IMR-90 (cell line): Measurements from ENCODE around the gene RYK. TPM values are rescaled to one million over a fixed set of nuclear protein-coding genes. Genes with fewer than 3 reads are reported as not detected.

ENCODE experiments used
- ATAC-seq: fragments of 200-7000 bp; cut with Tn5 transposase; 2 replicates; pipeline ENCODE4 v1.9.1; 2020; ENCODE audit warnings: low read depth, mild to moderate bottlenecking, moderate library complexity
- BruUV-seq: library from RNA; stranded (reverse); fragments of 400-500 nt; replicated peaks from 2 replicates; lab custom pipeline; 2021; lab: Mats Ljungman, UMichigan
- CTCF ChIA-PET: fragments of 300-600 bp; formaldehyde crosslinking; extraction: SDS; loops from one replicate; lab custom pipeline; 2021; ENCODE audit warnings: antibody characterized with exemption; lab: Yijun Ruan, JAX
- POLR2A ChIA-PET: fragments of 300-600 bp; sonication (Branson Sonifier 250); formaldehyde crosslinking; loops from one replicate; lab custom pipeline; 2022; ENCODE audit warnings: antibody characterized with exemption; ENCODE audit not compliant: unreplicated experiment; lab: Charles Lee
- DNase-seq: peaks from one replicate; pipeline ENCODE4 v3.0.0; 2013
- H2AFZ ChIP-seq: replicated peaks from 2 replicates; pipeline ENCODE3; 2013; ENCODE audit warnings: low read length, mild to moderate bottlenecking; ENCODE audit not compliant: poor library complexity
- H2AK5ac ChIP-seq: 2 replicates; pipeline ENCODE4 v1.6.1; 2013; ENCODE audit warnings: low read depth, low read length, inconsistent platforms
- H2AK9ac ChIP-seq: replicated peaks from 2 replicates; pipeline ENCODE3; 2013; ENCODE audit warnings: mild to moderate bottlenecking, low read depth, low read length, moderate library complexity; ENCODE audit not compliant: poor library complexity
- H2BK120ac ChIP-seq: 2 replicates; pipeline ENCODE4 v1.6.1; 2013; ENCODE audit warnings: low read depth, low read length, inconsistent platforms
- H2BK15ac ChIP-seq: 3 replicates; pipeline ENCODE4 v1.6.1; 2013; ENCODE audit warnings: low read depth, low read length, inconsistent platforms
- H2BK20ac ChIP-seq: 2 replicates; pipeline ENCODE4 v1.6.1; 2013; ENCODE audit warnings: low read depth, mild to moderate bottlenecking, inconsistent platforms, low read length, moderate library complexity
- H2BK5ac ChIP-seq: 2 replicates; pipeline ENCODE4 v1.6.1; 2013; ENCODE audit warnings: mild to moderate bottlenecking, low read depth, low read length, inconsistent platforms; ENCODE audit not compliant: poor library complexity, severe bottlenecking
- H3K14ac ChIP-seq: replicated peaks from 2 replicates; pipeline ENCODE4 v1.6.1; 2013; ENCODE audit warnings: low read depth, low read length, inconsistent platforms
- H3K18ac ChIP-seq: 2 replicates; pipeline ENCODE4 v1.6.1; 2013; ENCODE audit warnings: low read depth, low read length, control low read depth
- H3K23ac ChIP-seq: 2 replicates; pipeline ENCODE4 v1.6.1; 2013; ENCODE audit warnings: low read depth, low read length, inconsistent platforms
- H3K27ac ChIP-seq: 2 replicates; pipeline ENCODE4 v1.5.1; 2013; ENCODE audit warnings: mild to moderate bottlenecking, control low read depth, low read length; ENCODE audit not compliant: insufficient read depth
- H3K27me3 ChIP-seq: 2 replicates; pipeline ENCODE4 v1.6.1; 2013; ENCODE audit warnings: low read length; ENCODE audit not compliant: control insufficient read depth, insufficient read depth
- H3K36me3 ChIP-seq: 2 replicates; pipeline ENCODE4 v1.6.1; 2013; ENCODE audit warnings: low read length, mixed read lengths; ENCODE audit not compliant: control insufficient read depth, insufficient read depth
- H3K4ac ChIP-seq: 2 replicates; pipeline ENCODE4 v1.6.1; 2013; ENCODE audit warnings: low read depth, low read length, inconsistent platforms
- H3K4me1 ChIP-seq: 2 replicates; pipeline ENCODE4 v1.6.1; 2013; ENCODE audit warnings: low read length, mixed read lengths; ENCODE audit not compliant: control insufficient read depth, insufficient read depth
- H3K4me2 ChIP-seq: 2 replicates; pipeline ENCODE4 v1.6.1; 2013; ENCODE audit warnings: low read depth, mild to moderate bottlenecking, control low read depth, low read length, moderate library complexity
- H3K4me3 ChIP-seq: 2 replicates; pipeline ENCODE4 v1.5.1; 2013; ENCODE audit warnings: low read depth, mild to moderate bottlenecking, control low read depth, low read length, moderate library complexity; ENCODE audit not compliant: insufficient read depth
- H3K56ac ChIP-seq: 2 replicates; pipeline ENCODE4 v1.6.1; 2013; ENCODE audit warnings: low read length, inconsistent platforms; ENCODE audit not compliant: insufficient read depth; ENCODE audit errors: extremely low read depth
- H3K79me1 ChIP-seq, 2 experiments: 2 replicates each; pipeline ENCODE4 v1.6.1; 2013; ENCODE audit warnings: low read length in 2 of 2, inconsistent platforms in 1 of 2, low read depth in 1 of 2
- H3K9ac ChIP-seq: 2 replicates; pipeline ENCODE4 v1.6.1; 2013; ENCODE audit warnings: low read depth, low read length, control low read depth
- H3K9me1 ChIP-seq: 2 replicates; pipeline ENCODE4 v1.6.1; 2013; ENCODE audit warnings: low read length, inconsistent platforms; ENCODE audit not compliant: insufficient read depth
- H3K9me3 ChIP-seq: 2 replicates; pipeline ENCODE4 v1.6.1; 2013; ENCODE audit warnings: low read length; ENCODE audit not compliant: control insufficient read depth, insufficient read depth
- H4K20me1 ChIP-seq: 2 replicates; pipeline ENCODE4 v1.6.1; 2013; ENCODE audit warnings: low read length, inconsistent platforms; ENCODE audit not compliant: insufficient read depth
- H4K5ac ChIP-seq: 2 replicates; pipeline ENCODE4 v1.6.1; 2013; ENCODE audit warnings: mild to moderate bottlenecking, low read depth, low read length, control low read depth
- H4K8ac ChIP-seq, 2 experiments: 2 replicates each; pipeline ENCODE4 v1.6.1; 2013; ENCODE audit warnings: low read depth in 2 of 2, low read length in 2 of 2, control low read depth in 1 of 2, inconsistent platforms in 1 of 2
- H4K91ac ChIP-seq: 2 replicates; pipeline ENCODE4 v1.6.1; 2013; ENCODE audit warnings: low read depth, low read length, inconsistent platforms; ENCODE audit not compliant: insufficient read depth
- MXI1 ChIP-seq: IDR thresholded peaks from 2 replicates; pipeline ENCODE4 v1.6.1; 2012; ENCODE audit warnings: low read depth, mild to moderate bottlenecking, low read length, moderate library complexity, borderline replicate concordance
- WGBS, 2 experiments: methylation state at CpG; one replicate each; pipeline versions ENCODE4 v1.1.5 to v1.1.7; 2013; ENCODE audit warnings: missing lambda C conversion rate in 2 of 2; ENCODE audit not compliant: insufficient read length in 1 of 2; ENCODE audit errors: extremely low coverage in 2 of 2; 5-methylcytosine and 5-hydroxymethylcytosine counted together
- dilution Hi-C: fragments of 300-500 bp; cut with HindIII; formaldehyde crosslinking; loops from one replicate; pipeline ENCODE4 v1.14.3; 2018; ENCODE audit warnings: low sequenced_read_pairs; ENCODE audit not compliant: unreplicated experiment
- in situ Hi-C: fragments of 300-500 bp; cut with MboI; formaldehyde crosslinking; loops from 3 replicates; pipeline ENCODE4 v1.14.3; 2019; ENCODE audit warnings: low sequenced_read_pairs, inconsistent platforms, mixed read lengths
- intact Hi-C: fragments of 100-400 bp; cut with micrococcal nuclease; formaldehyde crosslinking; loops from 2 replicates; pipeline ENCODE4 v1.10.0; 2022
- polyA plus RNA-seq, 3 experiments: library from polyadenylated mRNA; depleted of rRNA; stranded (reverse); fragments of >200 nt; gene quantifications; 2 replicates each; pipeline ENCODE4 v1.2.3, GENCODE V29; 2012; ENCODE audit warnings: low replicate concordance in 1 of 3
- total RNA-seq: library from RNA; depleted of rRNA; stranded (reverse); fragments of >200 nt; gene quantifications from 2 replicates; pipeline ENCODE4 v1.2.3, GENCODE V29; 2012

Gene RYK
- total and polyA plus RNA-seq, 2 of the 4 experiments (the other 2 are of a cell fraction), result 42.4 to 106 TPM

DNA sequence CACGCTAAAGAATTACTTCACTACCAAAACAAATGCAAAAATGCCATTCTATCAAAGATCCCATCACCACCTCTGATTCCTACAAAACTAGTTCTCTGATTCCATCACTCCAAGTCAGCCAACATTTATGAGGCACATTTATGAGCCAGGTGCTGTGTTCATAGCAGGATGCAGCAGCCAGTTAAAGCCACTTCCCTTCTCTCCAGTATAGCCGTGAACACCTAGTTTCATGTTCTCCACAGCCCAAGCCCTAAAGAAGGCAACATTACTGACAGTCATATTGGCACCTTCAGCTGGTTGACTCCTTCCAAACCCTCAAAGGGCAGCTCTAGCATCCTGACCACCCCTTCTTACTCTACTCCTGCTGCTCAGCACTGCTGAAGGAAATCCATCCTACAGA, 36.4 kb downstream of the RYK start:
- H3K9ac ChIP-seq, result no peak overlapping the region
- no TSS peak for BruUV-seq
- no peaks in the 10 kb centered on the region for H3K27me3 ChIP-seq
- no peak overlapping the region for H3K23ac ChIP-seq
- no peak overlapping the region for H2AK5ac ChIP-seq
- H3K9me1 ChIP-seq, result peaks cover 11% of the 10 kb centered on the region; the same call in 1 of the 2 replicates
- no peak overlapping the region for H4K91ac ChIP-seq
- H3K4ac ChIP-seq, result no peak overlapping the region
- TF ChIP-seq MXI1, result no peak
- H2BK20ac ChIP-seq, result no peak overlapping the region
- H3K27ac ChIP-seq, result no peak overlapping the region
- H3K18ac ChIP-seq, result no peak overlapping the region
- no peak overlapping the region for H2AFZ ChIP-seq
- no peak overlapping the region for H4K5ac ChIP-seq
- H2AK9ac ChIP-seq, result peak overlapping the region; percentile 10
- H3K14ac ChIP-seq, result no peak overlapping the region
- 100% methylated on average over 1 of the region's 2 CpGs; no CpG with 5 or more reads in 1 of the 2 experiments for WGBS, 2 experiments
- H3K4me1 ChIP-seq, result peaks cover 2% of the 10 kb centered on the region
- no peak for ATAC-seq
- intact Hi-C loops (loop anchor here (5.0 kb wide), 4 partner anchors 33 to 392 kb away; no protein-coding TSS in a partner anchor), in situ Hi-C loops (loop anchor here (5.0 kb wide), 2 partner anchors 93 to 282 kb away; no protein-coding TSS in a partner anchor), dilution Hi-C loops (no loop called here)
- no peak overlapping the region for H3K4me3 ChIP-seq
- H4K8ac ChIP-seq, result no peak overlapping the region
- no peak overlapping the region for H2BK5ac ChIP-seq
- peaks cover 32% of the 10 kb centered on the region for H4K20me1 ChIP-seq
- ChIA-PET CTCF (no interaction called here), POLR2A (no interaction called here)
- H3K56ac ChIP-seq, result no peak overlapping the region
- H3K9me3 ChIP-seq, result no peaks in the 10 kb centered on the region
- no peak for DNase-seq
- no peak overlapping the region for H3K4me2 ChIP-seq
- H2BK120ac ChIP-seq, result no peak overlapping the region
- H2BK15ac ChIP-seq, result no peak overlapping the region
- H3K36me3 ChIP-seq, result peaks cover 5% of the 10 kb centered on the region
- peaks cover 25 to 73% of the 10 kb centered on the region in 2 experiments for H3K79me1 ChIP-seq
